Stimulated activated CD8-positive, alpha-beta memory T cell treated with anti-CD3 and anti-CD28 coated beads, Interleukin-4, amount 100 ng/mL, for 48 hours (primary cell): Measurements from ENCODE around the gene KCNH2.

ENCODE experiments used
- DNase-seq: peaks from one replicate; pipeline ENCODE4 v3.0.0-alpha.2; 2020

Gene KCNH2

DNA sequence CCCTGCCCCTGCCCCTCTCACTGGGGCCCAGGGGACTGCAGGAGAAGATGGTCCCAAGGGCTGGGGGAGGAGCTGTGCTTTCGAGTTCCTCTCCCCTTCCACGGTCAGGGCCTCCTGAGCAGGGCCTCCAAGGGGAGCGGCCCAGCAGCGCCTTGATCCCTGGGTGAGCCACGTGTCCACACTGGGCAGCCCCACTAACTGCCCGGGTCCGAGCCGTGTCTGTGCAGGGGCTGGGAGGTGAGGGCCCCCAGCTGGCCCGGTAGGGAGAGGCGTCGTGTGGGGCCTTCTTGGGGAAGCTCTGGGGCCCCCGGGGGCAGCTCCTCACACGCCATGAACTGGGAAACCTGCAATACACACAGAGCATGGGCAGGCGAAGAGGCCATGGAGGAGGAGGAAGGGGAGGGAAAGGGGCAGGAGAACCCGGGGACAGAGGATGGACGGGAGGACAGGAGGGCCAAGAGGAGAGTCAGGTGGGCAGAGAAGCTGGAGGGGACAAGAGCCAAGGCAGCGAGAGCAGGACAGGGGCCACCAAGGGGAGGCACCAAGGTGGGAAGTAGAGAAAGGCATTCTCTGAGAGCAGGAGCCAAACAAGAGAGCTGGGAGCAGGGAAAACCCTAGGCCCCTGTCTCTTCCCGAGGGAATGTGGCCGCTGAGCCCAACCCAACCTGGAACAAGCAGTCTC is 32.8 kb downstream of the KCNH2 start:
- DNase-seq: no peak

DNA sequence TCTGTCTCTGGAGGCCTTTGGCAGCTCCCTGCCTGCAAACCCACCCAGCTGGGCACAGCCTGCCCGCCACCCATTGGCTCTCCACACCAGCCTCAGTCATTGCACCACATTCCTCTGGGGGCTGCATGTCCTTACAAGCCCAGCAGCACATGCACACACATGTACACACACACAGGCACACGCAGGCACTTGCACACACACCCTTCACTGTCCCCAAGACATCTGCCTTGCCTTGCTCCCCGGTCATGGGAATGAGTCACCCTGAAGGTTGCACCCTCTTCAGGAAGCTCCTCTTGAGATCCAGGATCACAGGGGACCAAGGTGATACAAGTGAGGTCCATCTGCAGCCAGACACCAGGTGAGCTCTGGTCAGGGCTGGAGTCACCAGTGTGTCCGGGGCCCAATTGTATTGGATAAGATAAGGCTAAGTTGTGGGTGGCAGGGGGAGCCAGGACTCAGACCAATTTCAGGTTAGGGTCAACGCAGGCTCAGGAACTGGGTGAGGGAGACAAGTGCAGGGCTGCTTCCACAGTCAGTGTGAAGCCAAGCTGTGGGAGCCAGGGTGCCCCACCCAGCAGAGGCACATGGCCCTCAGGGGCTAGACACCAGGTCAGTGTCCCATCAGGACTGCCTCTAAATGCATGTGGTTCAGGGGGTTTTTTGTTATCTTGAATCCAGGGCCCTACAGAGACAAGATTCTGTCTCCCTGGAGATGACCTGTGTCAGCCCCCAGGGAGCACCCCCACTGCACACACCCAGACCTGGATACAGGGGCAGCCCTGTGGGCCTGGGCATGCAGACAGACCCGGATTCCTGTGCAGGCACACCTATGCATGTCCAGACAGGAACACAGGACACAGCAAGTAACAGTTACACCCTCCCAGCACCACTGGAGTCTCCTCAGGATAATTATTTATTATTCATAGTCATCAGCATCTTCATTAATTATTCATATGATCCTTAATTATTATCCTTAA is 33.8 kb downstream of the KCNH2 start:
- DNase-seq: no peak

DNA sequence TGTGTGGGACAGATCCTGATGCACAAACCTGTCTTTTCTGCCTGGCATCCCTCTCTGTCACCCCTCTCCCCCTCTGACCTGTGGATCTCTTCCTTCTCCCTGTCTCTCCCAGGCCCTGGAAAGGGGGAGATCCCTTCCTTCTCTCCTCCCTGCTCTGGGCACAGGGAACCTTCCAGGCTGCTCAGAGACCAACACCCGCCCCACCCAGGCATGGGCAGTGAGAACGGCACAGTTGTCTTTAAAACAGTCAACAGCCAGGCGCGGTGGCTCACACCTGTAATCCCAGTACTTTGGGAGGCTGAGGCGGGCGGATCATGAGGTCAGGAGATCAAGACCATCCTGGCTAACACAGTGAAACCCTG is 34.7 kb downstream of the KCNH2 start:
- DNase-seq: no peak

DNA sequence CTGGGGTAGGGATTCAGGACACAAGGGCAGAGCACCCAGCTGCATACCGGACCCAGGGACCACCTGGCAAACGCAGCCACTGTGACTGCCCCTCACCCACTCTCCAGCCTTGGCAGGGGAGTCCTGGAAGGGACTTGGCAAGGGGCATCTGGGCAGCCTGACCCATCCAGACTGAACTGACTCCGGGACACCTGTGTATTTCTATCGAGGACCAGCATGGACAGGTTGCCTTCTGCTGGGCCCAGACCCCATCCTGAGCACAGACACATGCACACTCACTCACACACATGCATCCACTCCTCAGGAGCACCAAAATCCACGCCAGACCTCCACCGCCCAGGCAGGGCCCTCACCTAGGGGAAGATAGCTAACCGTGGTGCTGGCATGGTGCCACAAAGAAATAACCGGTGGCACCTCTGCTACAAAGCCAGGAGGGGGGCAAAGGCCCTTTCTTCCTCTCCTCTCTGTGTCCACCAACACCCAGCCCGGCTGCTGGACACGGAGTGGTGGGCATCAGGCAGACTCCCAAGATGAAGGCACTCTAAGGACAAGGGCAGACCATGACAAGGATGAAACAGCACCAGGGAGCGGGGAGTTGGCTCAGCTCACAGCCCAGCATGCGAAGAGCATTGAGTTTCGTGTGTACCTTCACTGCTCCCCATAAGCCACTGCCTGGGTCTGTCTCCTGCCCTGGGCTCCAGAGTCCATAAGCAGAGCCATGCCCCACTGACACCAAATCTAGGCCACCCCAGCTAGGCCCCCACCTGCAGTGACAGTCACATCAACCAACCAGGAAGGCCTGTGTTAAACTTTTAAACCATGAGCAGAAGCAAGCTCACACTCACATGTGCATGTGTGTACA is 35.3 kb downstream of the KCNH2 start:
- DNase-seq: no peak

DNA sequence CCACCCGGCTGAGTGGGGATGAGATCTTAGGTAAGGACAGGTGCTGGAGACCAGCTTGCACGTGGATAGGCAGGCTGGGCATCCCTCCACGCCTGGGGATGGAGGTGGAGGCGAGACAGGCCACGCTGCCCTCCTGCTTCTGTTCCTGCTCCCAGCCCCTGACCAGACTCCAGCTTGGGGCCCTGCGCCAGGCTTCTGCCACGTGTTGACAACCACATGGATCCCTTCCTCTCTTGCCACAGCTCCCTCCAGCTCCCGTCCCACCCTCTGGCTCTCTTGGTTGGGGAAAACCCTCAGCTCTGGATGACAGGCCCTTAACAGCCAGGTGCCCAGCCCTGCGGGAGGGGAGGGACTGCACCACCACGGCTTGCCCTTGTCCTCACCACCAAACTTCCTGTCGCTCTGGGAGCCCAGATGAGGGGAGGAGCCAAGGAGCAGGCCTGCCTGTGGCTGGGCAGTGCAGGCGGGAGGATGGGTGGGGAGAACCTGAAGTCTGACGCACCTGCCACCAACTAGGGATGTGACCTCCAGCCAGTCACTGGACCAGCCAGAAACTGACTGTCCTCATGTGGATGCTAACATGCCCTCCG is 36.0 kb downstream of the KCNH2 start:
- peak; percentile 58 for DNase-seq

DNA sequence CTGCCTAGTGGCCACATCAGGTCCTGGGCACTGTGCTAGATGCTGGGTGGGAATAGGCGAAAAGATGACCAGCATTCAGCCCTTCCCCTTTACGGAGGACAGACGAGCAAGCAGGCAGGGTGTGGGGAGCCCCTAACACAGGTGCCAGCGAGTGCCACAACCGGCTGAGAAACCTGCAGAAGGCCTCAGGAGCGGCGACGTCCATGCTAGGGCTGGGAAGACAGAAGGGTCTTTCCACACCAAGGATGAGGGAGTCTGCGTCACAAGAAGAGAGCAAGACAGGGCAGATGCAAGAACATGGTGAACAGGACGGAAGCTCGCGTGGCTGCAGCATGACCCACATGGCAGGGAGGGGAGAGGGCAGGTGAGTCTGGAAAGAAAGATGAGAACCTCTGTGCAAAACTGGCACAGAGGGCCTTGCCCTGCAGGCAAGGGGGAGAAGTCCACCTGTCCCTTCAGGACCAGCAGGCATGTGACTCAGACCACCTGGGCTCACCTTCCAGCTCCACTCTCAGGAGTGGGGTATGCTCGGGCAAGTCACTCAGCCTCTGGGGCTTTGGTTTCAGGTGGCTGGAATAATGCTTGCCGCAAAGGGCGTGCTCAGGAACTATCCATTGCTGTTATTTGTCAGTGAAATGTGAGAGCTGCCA is 36.6 kb downstream of the KCNH2 start:
- no peak for DNase-seq

DNA sequence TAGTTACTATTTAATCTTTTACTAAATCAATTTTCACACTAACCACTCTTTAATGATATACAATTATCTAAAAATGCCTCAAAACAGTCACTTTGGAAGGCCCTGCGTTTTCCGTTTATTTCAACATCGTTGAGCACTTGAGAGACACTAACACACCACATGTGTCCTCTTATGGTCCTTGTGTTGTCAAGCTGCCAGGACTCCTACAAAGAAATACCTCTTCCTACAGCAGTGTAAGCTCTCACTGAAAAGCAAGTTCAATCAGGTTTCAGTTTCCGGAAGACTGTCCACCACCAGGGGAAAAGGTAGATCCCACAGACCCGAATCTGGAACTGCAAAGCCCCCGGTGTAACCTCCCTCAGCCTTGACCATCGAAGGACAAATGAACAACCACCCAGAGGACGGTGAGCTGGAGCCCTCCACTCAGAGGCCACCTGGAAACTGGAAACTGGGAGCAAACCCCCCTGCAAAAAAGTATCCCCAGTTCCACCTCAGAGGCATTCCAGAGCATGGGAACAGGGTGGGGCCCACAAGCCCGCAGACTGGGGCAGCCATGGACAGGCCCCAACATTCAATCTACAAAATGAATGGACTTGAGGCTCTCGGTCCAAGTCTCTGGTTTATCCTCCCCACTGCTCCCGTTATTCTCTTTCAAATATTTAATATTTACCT is 37.6 kb downstream of the KCNH2 start:
- DNase-seq: no peak

DNA sequence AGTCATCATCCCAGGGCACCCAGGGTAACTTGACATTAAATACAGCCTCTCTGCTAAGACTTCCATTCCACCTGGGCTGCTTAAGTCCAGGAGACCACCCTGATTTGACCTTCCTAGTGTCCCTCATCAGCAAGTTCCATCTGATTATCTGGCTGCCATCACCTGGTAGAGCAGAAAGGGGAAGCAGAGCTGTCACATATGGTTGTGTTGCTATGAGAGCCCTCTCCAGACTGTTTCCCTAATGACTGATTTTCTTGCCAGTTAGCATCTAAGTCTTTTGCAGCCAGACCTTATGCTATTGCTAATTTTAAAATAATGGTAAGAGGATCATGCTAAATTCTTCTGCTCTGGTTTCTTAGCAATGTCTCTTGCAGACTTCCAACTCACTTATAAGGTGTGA is 38.7 kb downstream of the KCNH2 start:
- no peak for DNase-seq

DNA sequence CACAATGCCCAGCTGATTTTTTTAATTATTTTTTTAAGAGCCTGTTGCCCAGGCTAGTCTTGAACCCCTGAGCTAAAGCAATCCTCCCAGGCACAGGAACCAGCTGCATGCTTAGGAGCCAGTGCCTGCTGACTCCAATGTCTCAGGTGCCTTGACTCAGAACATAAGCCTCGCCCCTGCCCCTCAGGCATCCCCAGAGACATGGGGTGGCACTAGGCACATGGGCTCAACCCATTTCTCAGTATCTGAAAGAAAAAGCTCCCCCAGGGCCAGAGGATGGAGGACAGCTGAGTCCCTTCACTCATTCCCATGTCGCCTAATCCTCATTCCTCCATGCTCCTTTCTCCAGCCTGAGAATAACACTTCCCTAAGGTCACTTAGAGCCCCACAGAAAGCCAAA is 39.1 kb downstream of the KCNH2 start:
- DNase-seq: no peak

DNA sequence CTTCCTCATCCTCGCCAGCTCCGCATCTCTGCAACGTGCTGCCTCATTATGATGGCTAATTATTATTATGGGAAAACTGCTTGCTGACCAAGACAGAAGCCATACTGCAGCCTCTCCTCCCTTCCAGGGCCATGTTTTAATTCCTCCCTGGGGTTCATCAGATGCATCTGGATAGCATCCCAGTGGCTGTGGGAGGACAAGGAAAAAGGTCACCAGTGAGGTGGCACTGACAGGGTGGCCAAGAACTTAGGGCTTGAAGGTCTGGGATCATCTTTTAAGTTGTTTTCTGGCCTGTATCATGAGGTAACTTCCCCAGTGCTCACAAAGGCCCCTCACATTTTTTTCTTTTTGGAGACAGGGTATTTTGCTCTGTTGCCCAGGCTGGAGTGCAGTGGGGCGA is 39.6 kb downstream of the KCNH2 start:
- DNase-seq: no peak

DNA sequence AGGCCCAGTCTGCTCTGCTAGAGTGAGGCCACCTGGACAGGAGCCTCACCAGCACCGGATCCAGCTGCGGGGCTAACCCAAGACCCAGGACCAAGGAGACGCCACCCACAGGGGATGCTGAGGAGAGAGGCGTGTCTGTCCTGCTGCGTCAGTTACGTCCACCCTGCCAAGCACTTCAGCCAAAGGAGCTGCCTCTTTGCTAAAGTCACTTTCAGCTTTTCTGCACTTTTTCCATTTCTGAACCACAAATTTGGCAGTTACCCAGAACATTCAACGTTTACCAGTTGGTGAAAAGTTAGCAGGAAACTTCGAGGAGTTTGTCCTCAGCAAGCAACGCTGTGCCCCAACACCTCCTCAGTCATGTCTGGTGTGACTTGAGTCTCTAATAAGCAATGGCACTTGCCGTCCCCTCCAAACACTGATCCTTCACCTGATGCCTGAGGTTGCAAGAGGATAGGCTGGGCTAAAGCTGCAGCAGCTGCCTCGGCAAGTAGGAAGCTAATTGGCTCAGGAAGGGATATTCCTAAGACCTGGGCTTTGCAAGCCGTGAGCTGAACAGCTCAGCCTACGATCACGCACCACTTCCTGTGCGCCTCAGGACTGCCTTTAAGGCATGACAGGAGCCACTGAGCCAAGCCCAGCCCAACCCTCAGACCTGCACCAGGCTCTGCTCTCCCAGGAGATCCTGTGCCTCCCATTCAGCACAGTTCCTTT is 40.1 kb downstream of the KCNH2 start:
- DNase-seq: peak; percentile 48

DNA sequence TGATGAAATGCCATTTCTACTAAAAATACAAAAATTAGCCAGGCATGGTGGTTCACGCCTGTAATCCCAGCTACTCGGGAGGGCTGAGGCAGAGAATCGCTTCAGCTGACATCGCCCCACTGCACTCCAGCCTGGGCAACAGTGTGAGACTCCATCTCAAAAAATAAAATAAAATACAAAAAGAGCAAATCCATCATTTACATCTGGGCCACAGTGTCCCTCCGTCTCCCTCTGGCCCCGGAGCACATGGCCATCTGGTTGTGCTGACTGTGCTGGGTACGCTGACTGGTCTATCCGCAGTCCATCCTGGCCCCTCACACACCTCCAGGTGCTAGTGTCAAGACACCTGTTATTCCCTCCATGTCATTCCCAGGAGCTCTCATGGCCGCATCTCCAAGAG is 42.1 kb downstream of the KCNH2 start:
- no peak for DNase-seq

DNA sequence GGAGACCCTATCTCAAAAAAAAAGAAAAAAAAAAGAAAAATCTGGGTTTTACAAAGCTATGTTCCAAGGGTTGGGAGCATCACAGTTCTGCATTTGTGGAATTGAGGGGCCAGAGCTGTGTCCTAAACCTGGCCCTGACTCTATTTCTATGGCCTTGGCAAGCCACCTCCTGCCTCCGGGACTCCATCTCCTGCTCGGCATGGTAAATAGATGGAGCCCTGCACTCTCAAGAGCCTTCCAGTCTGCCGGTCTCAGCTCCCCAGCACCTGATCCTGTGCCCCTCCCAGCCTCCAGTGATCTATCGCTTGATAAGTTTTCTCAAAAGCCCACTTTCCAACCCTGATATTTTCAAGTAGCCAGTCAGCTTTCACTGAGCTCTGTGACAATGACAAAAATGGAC is 43.0 kb downstream of the KCNH2 start:
- DNase-seq: no peak

DNA sequence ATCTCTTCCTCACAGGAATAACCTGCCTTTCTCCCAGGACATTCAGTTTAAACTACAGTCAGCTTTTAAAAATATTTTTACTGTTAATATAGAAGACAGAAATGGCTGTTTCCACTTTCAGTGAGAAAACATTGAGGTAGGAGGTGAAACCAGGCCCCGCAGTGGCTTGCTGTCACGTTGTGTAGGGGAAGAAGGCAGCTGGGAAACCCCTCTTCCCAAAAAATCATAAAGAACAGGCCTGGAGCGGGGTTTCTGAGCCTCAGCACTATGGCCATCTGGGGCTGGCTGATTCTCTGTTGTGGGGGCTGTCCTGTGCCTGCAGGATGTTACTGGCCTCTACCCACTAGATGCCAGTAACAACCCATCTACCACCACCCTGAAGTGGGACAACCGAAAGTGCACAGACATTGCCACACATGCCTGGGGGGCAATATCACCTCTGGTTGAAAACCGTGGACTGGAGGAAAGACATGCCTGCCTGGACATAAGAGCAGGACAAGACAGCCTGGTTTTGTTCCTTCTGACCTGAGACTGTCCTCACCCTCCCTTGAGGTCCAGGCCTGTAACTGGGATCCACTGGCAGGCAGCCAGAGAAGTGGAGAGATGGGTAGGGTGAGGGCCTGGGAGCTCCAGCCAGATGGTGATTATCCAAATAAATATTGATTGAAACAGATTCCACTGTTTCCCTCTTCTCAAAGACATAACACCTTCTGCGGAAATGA is 43.9 kb downstream of the KCNH2 start:
- DNase-seq: no peak

DNA sequence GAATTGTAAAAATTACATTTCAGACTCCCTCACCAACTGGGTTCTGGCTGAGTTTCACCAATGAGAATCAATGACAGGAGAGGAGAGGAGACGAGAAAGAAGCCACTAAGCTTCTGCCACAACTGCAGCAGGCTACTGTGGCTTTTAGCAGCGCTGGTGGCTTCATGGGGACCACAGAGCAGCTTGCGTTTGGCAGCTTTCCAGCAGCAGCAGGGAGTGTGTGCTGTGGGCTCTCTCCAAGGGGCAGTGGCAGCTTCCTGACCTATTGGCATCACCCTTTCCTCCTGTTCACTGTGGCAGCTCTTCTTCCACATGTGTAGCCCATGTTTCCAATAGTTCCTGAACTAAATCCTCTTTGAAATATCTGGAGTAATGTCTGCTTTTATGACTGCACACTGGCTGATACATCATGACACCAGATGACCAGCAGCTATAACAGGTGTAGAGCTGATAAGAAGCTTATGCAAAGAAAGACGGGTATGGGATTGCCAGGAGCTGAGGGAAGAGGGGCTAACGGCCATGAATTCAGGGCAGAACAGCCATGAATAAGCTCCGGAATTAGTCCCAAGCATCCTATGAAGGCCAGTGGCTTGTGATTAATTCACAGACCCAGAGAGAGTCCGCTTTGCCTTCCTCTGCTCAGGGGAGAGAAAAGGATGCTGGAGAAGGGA is 46.8 kb downstream of the KCNH2 start:
- DNase-seq: peak; percentile 30

DNA sequence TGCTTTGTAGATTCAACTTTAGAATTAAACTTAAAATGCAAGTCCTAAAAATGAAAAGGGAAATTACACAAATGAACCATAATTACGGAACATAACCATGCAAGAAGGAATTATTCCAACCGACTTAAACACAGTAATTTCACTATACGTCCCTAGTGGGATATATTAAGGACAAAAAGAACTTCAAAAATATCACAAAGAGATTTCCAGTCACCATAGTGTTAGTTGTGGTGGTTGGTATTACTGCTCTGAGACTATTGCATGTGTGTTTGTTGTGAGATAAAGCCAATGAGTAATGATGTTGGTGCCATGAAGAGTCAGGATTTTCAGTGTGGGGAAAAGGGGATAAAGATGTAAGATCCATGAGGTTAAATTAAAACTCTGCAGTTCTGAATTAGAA is 49.6 kb downstream of the KCNH2 start:
- no peak for DNase-seq

DNA sequence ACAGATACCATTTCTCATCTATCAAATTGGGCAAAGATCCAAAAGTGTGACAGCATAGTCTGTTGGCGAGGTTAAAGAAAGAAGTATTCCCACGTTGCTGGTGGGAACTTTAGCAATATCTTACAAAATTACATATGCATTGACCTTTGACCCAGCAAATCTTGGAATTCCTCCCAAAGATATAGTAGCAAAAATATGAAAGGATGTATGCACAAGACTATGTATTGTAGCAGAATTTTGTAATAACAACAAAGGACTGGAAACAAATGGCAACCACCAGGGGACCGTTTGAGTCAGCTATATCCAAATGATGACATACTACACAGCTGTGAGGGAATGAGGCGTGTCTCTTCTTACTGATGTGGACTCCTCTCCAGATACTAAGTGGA is 50.2 kb downstream of the KCNH2 start:
- peak; percentile 24 for DNase-seq

DNA sequence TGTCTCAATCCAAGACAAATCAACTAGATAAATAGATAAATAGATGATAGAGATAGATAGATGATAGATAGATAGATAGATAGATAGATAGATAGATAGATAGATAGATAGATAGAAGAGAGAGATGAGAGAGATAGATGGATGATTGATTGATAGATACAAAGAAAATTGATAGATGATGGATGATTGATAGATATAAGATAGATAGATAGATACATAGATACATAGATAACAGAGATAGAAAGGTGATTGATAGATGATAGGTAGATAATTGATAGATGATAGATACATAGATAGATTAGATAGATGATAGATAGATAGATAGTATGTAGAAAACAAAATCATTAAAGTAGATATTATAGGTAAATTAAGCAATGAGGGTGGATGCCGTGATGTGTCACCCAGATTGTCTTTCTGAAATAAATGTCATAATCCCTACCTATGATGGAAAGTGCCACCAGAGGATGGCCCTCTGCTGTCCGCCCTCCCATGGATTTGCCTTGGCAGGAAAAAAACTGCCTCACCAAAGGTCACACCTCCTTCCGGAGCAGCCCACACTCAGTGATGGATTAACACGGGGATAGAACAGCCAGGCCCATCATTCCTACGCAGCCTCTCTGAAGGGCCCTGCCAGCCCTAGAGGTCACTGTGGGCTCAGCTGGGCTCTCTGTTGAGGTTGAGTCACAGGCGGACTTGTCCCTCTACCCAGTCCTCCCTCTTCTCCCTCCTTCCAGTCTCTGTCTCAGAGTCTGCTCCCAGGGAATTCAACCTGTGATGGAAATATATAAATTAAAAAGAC is 50.8 kb downstream of the KCNH2 start:
- peak; percentile 8 for DNase-seq

DNA sequence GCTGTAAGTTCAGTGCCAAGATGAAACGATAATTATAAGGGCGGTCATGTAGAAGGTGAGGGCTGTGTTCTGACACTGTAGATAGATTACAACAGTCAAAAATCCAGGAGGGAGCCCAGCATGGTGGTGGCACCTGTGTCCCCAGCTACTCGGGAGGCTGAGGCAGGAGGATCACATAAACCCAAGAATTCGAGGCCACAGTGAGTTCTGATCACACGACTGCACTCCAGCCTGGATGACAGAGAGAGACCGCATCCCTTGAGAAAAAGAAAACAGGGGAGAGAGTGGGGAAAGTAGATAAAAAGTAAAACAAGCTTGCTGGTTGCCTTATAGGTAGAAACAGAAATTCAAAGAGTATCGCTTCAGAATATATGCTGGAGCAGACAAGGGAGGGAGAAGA is 52.1 kb downstream of the KCNH2 start:
- DNase-seq: no peak
